ENCODE results near the gene GABRA6. TPM values are rescaled to one million over a fixed set of nuclear protein-coding genes. Genes with fewer than 3 reads are reported as not detected.

Gene GABRA6
- total and polyA plus RNA-seq, 4 donors: not detected

GRCh38 chr5:161700065-161700464 lies 14.5 kb downstream of the GABRA6 start:
- H3K36me3 ChIP-seq (ENCODE audit: control insufficient read depth in 4 of 4, insufficient read depth in 4 of 4, low read length in 4 of 4): no peaks in the 10 kb centered on the region
- TF ChIP-seq CTCF (IDR thresholded peaks at IDR 0.05; ENCODE audit: control extremely low read depth, extremely low read depth): no peak
- H3K9me3 ChIP-seq (ENCODE audit: control insufficient read depth in 4 of 4, insufficient read depth in 3 of 4, low read length in 3 of 4): peaks cover 0 to 3% (median 0%) of the 10 kb centered on the region in 4 donors
- no peak for DNase-seq
- no peak overlapping the region for H3K9ac ChIP-seq (ENCODE audit: insufficient read depth in 1 of 2, low read length in 2 of 2)
- H3K4me1 ChIP-seq (ENCODE audit: control insufficient read depth in 5 of 5, insufficient read depth in 5 of 5, low read length in 5 of 5): no peaks in the 10 kb centered on the region
- WGBS, 2 donors: 78% methylated on average over 4 of the region's 4 CpGs
- ATAC-seq (ENCODE audit: insufficient read depth, low FRiP score): no peak
- no peaks in the 10 kb centered on the region for H3K27me3 ChIP-seq (ENCODE audit: control insufficient read depth in 3 of 3, insufficient read depth in 3 of 3, low read length in 2 of 3)
- H3K27ac ChIP-seq (ENCODE audit: low read depth in 1 of 2, low read length in 1 of 2): no peak overlapping the region
- no peak overlapping the region for H3K4me3 ChIP-seq

DNA sequence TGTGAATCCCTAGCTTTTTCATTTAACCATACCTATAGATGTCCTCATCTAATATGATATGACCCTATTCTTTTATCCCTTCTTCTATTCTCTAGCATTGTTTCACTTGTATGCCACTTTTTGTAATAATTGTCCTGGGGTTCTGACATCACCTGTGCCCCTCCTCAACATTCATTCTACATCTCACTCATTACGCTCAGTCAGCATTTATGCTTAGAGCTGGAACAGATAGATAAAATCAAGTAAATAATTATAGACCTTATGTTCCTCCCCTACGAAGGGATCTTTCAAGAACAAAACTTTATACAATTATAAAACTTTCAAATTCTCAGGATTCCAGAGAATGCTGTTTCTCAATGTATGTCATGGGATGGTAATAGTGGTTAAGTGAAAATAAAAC lies 18.0 kb downstream of the GABRA6 start:
- Histone ChIP-seq H3K4me3 (no peak overlapping the region), H3K9me3 (ENCODE audit: control insufficient read depth in 4 of 4, insufficient read depth in 3 of 4, low read length in 3 of 4) (no peaks in the 10 kb centered on the region), H3K27me3 (ENCODE audit: control insufficient read depth in 3 of 3, insufficient read depth in 3 of 3, low read length in 2 of 3) (no peaks in the 10 kb centered on the region), H3K9ac (ENCODE audit: insufficient read depth in 1 of 2, low read length in 2 of 2) (no peak overlapping the region), H3K36me3 (ENCODE audit: control insufficient read depth in 4 of 4, insufficient read depth in 4 of 4, low read length in 4 of 4) (no peaks in the 10 kb centered on the region), H3K27ac (ENCODE audit: low read depth in 1 of 2, low read length in 1 of 2) (no peak overlapping the region), H3K4me1 (ENCODE audit: control insufficient read depth in 5 of 5, insufficient read depth in 5 of 5, low read length in 5 of 5) (no peaks in the 10 kb centered on the region)
- 70 to 93% methylated on average over 2 of the region's 2 CpGs for WGBS, 2 donors
- no peak for TF ChIP-seq CTCF (IDR thresholded peaks at IDR 0.05; ENCODE audit: control extremely low read depth, extremely low read depth)
- no peak for ATAC-seq (ENCODE audit: insufficient read depth, low FRiP score)
- no peak for DNase-seq

GRCh38 chr5:161707382-161707781 lies 21.9 kb downstream of the GABRA6 start:
- no peak for DNase-seq
- Histone ChIP-seq H3K4me1 (ENCODE audit: control insufficient read depth in 5 of 5, insufficient read depth in 5 of 5, low read length in 5 of 5) (no peaks in the 10 kb centered on the region), H3K9me3 (ENCODE audit: control insufficient read depth in 4 of 4, insufficient read depth in 3 of 4, low read length in 3 of 4) (no peaks in the 10 kb centered on the region), H3K36me3 (ENCODE audit: control insufficient read depth in 4 of 4, insufficient read depth in 4 of 4, low read length in 4 of 4) (no peaks in the 10 kb centered on the region), H3K9ac (ENCODE audit: insufficient read depth in 1 of 2, low read length in 2 of 2) (no peak overlapping the region), H3K4me3 (no peak overlapping the region), H3K27me3 (ENCODE audit: control insufficient read depth in 3 of 3, insufficient read depth in 3 of 3, low read length in 2 of 3) (no peaks in the 10 kb centered on the region), H3K27ac (ENCODE audit: low read depth in 1 of 2, low read length in 1 of 2) (no peak overlapping the region)
- TF ChIP-seq CTCF (IDR thresholded peaks at IDR 0.05; ENCODE audit: control extremely low read depth, extremely low read depth): no peak
- ATAC-seq (ENCODE audit: insufficient read depth, low FRiP score): no peak
- WGBS, 2 donors: 43 to 55% methylated on average over 1 of the region's 1 CpG

DNA sequence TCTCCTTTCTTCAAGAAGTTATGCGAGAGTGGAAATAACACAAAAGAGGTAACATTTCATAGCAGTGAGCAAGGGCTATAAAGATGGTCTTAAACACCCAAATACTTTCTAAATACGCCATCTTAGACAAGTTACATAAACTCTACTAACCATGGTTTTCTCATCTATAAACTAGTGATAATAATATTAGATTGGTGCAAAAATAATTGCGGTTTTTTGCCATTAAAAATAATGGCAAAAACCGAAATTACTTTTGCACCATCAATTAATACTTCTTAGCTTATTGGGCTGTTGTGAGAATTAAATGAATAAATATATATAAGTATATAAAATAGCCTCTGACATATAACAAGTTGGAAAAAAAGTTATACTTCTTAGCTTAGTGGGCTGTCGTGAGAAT lies 23.7 kb downstream of the GABRA6 start:
- WGBS, 2 donors: 80 to 85% methylated on average over 5 of the region's 5 CpGs
- H3K4me1 ChIP-seq (ENCODE audit: control insufficient read depth in 5 of 5, insufficient read depth in 5 of 5, low read length in 5 of 5): no peaks in the 10 kb centered on the region
- ATAC-seq (ENCODE audit: insufficient read depth, low FRiP score): no peak

More for the DNA sequence above, 23.7 kb downstream of the GABRA6 start:
- H3K9ac ChIP-seq (ENCODE audit: insufficient read depth in 1 of 2, low read length in 2 of 2): no peak overlapping the region
- no peaks in the 10 kb centered on the region for H3K36me3 ChIP-seq (ENCODE audit: control insufficient read depth in 4 of 4, insufficient read depth in 4 of 4, low read length in 4 of 4)
- no peak overlapping the region for H3K27ac ChIP-seq (ENCODE audit: low read depth in 1 of 2, low read length in 1 of 2)
- H3K4me3 ChIP-seq: no peak overlapping the region
- H3K27me3 ChIP-seq (ENCODE audit: control insufficient read depth in 3 of 3, insufficient read depth in 3 of 3, low read length in 2 of 3): no peaks in the 10 kb centered on the region
- H3K9me3 ChIP-seq (ENCODE audit: control insufficient read depth in 4 of 4, insufficient read depth in 3 of 4, low read length in 3 of 4): no peaks in the 10 kb centered on the region
- TF ChIP-seq CTCF (IDR thresholded peaks at IDR 0.05; ENCODE audit: control extremely low read depth, extremely low read depth): no peak
- DNase-seq: no peak

Measured in lung (tissue), 12 donors.